ENCODE data around the gene GRIA1. TPM values are rescaled to one million over a fixed set of nuclear protein-coding genes. Genes with fewer than 3 reads are reported as not detected.

GRIA1 gene
- total RNA-seq, 2 donors from 2014 or later, result 2.7 TPM; not detected in 1

- Histone ChIP-seq H3K4me3 (no peak overlapping the region), H3K36me3 (no peaks in the 10 kb centered on the region), H3K27ac (no peak overlapping the region), H3K4me1 (replicated peaks) (no peaks in the 10 kb centered on the region), H3K27me3 (replicated peaks; ENCODE audit: insufficient read depth) (no peaks in the 10 kb centered on the region), H3K9me3 (no peaks in the 10 kb centered on the region)
- no peak for DNase-seq (ENCODE audit: low spot score)
- no peak for TF ChIP-seq POLR2A (IDR thresholded peaks at IDR 0.05)
- 46% methylated on average over 2 of the region's 2 CpGs for WGBS
- intact Hi-C loops (cut with DNase I), result no loop called here
Measured at GRCh38 chr5:153660919-153661318, 170.4 kb downstream of the GRIA1 start.

GRCh38 chr5:153661897-153662296, 171.4 kb downstream of the GRIA1 start:
- H3K4me3 ChIP-seq, result no peak overlapping the region
- TF ChIP-seq POLR2AphosphoS5 (IDR thresholded peaks at IDR 0.05), result no peak
- no peak for TF ChIP-seq POLR2A (IDR thresholded peaks at IDR 0.05)
- TF ChIP-seq CTCF (IDR thresholded peaks at IDR 0.05), result no peak
- intact Hi-C loops (cut with DNase I), result no loop called here
- no peaks in the 10 kb centered on the region for H3K9me3 ChIP-seq
- H3K27ac ChIP-seq, result no peak overlapping the region
- H3K36me3 ChIP-seq, result no peaks in the 10 kb centered on the region
- 77% methylated on average over 2 of the region's 2 CpGs for WGBS
- H3K27me3 ChIP-seq (replicated peaks; ENCODE audit: insufficient read depth), result no peaks in the 10 kb centered on the region
- no peak for DNase-seq (ENCODE audit: low spot score)
- H3K4me1 ChIP-seq (replicated peaks), result no peaks in the 10 kb centered on the region

GRCh38 chr5:153670101-153670500, 179.6 kb downstream of the GRIA1 start:
- no peak for DNase-seq (ENCODE audit: low spot score)
- no peak overlapping the region for H3K27ac ChIP-seq
- H3K4me1 ChIP-seq (replicated peaks), result no peaks in the 10 kb centered on the region
- no peaks in the 10 kb centered on the region for H3K9me3 ChIP-seq
- TF ChIP-seq POLR2A (IDR thresholded peaks at IDR 0.05) (no peak), CTCF (IDR thresholded peaks at IDR 0.05) (no peak), POLR2AphosphoS5 (IDR thresholded peaks at IDR 0.05) (no peak)
- no peaks in the 10 kb centered on the region for H3K27me3 ChIP-seq (replicated peaks; ENCODE audit: insufficient read depth)
- H3K4me3 ChIP-seq, result no peak overlapping the region
- intact Hi-C loops (cut with DNase I), result no loop called here
- WGBS, result 61% methylated on average over 1 of the region's 1 CpG
- no peaks in the 10 kb centered on the region for H3K36me3 ChIP-seq

- intact Hi-C loops (cut with DNase I), result no loop called here
- no peaks in the 10 kb centered on the region for H3K9me3 ChIP-seq
Measured at GRCh38 chr5:153671653-153672346, 181.3 kb downstream of the GRIA1 start.

More at GRCh38 chr5:153671653-153672346, 181.3 kb downstream of the GRIA1 start:
- Histone ChIP-seq H3K27me3 (replicated peaks; ENCODE audit: insufficient read depth) (no peaks in the 10 kb centered on the region), H3K4me1 (replicated peaks) (no peaks in the 10 kb centered on the region), H3K27ac (no peak overlapping the region), H3K4me3 (no peak overlapping the region), H3K36me3 (no peaks in the 10 kb centered on the region)
- no peak for DNase-seq (ENCODE audit: low spot score)
- WGBS, result 82% methylated on average over 2 of the region's 2 CpGs
- TF ChIP-seq POLR2AphosphoS5 (IDR thresholded peaks at IDR 0.05) (no peak), POLR2A (IDR thresholded peaks at IDR 0.05) (no peak), CTCF (IDR thresholded peaks at IDR 0.05) (no peak)
